Ectodermal cell (in vitro differentiated cells): ENCODE results near the gene PRELID3B.

ENCODE experiments used
- H3K27ac ChIP-seq: 2 replicates; pipeline ENCODE4 v1.7.0; 2013; ENCODE audit warnings: mild to moderate bottlenecking, low read depth, low read length; ENCODE audit not compliant: insufficient read depth, poor library complexity, severe bottlenecking
- H3K27me3 ChIP-seq: 2 replicates; pipeline ENCODE4 v1.7.0; 2013; ENCODE audit warnings: mild to moderate bottlenecking, low read length; ENCODE audit not compliant: insufficient read depth, control insufficient read depth, poor library complexity, severe bottlenecking
- H3K36me3 ChIP-seq: one replicate; pipeline ENCODE4 v1.7.0; 2013; ENCODE audit warnings: low read length; ENCODE audit not compliant: control insufficient read depth, insufficient read depth
- H3K4me1 ChIP-seq: one replicate; pipeline ENCODE4 v1.7.0; 2013; ENCODE audit warnings: low read length; ENCODE audit not compliant: control insufficient read depth, insufficient read depth
- H3K4me3 ChIP-seq: 2 replicates; pipeline ENCODE4 v1.7.0; 2013; ENCODE audit warnings: low read depth, low read length, control low read depth; ENCODE audit not compliant: insufficient read depth
- H3K9me3 ChIP-seq: 2 replicates; pipeline ENCODE4 v1.7.0; 2013; ENCODE audit warnings: mild to moderate bottlenecking, low read length, moderate library complexity; ENCODE audit not compliant: control insufficient read depth
- WGBS, 2 experiments: methylation state at CpG; one replicate each; pipeline ENCODE4 v1.1.7; 2013; ENCODE audit warnings: missing lambda C conversion rate in 2 of 2; 5-methylcytosine and 5-hydroxymethylcytosine counted together

Gene PRELID3B

GRCh38 chr20:59028812-59029211, 13.8 kb downstream of the PRELID3B start:
- Histone ChIP-seq H3K27me3 (no peaks in the 10 kb centered on the region), H3K9me3 (no peaks in the 10 kb centered on the region), H3K4me1 (peaks cover 7% of the 10 kb centered on the region), H3K4me3 (no peak overlapping the region), H3K36me3 (peaks cover 40% of the 10 kb centered on the region), H3K27ac (no peak overlapping the region)
- WGBS, 2 experiments: 72 to 74% methylated on average over 2 of the region's 2 CpGs

GRCh38 chr20:59027741-59028320, 14.8 kb downstream of the PRELID3B start:
- WGBS, 2 experiments: 82 to 84% methylated on average over 8 of the region's 8 CpGs
- Histone ChIP-seq H3K36me3 (peaks cover 42% of the 10 kb centered on the region), H3K9me3 (no peaks in the 10 kb centered on the region), H3K4me3 (no peak overlapping the region), H3K27ac (no peak overlapping the region), H3K4me1 (peaks cover 7% of the 10 kb centered on the region), H3K27me3 (no peaks in the 10 kb centered on the region)

GRCh38 chr20:59026904-59027740, 15.5 kb downstream of the PRELID3B start:
- no peaks in the 10 kb centered on the region for H3K27me3 ChIP-seq
- H3K9me3 ChIP-seq: no peaks in the 10 kb centered on the region
- peaks cover 42% of the 10 kb centered on the region for H3K36me3 ChIP-seq
- H3K4me1 ChIP-seq: peaks cover 7% of the 10 kb centered on the region
- 80 to 85% methylated on average over 5 of the region's 5 CpGs for WGBS, 2 experiments
- no peak overlapping the region for H3K27ac ChIP-seq
- H3K4me3 ChIP-seq: no peak overlapping the region

GRCh38 chr20:59025511-59025910, 17.1 kb downstream of the PRELID3B start:
- Histone ChIP-seq H3K27ac (no peak overlapping the region), H3K4me3 (no peak overlapping the region), H3K27me3 (no peaks in the 10 kb centered on the region), H3K4me1 (no peaks in the 10 kb centered on the region), H3K9me3 (no peaks in the 10 kb centered on the region), H3K36me3 (peaks cover 42% of the 10 kb centered on the region)
- 62 to 67% methylated on average over 4 of the region's 4 CpGs for WGBS, 2 experiments

GRCh38 chr20:59025086-59025485, 17.5 kb downstream of the PRELID3B start:
- no peaks in the 10 kb centered on the region for H3K27me3 ChIP-seq
- H3K9me3 ChIP-seq: no peaks in the 10 kb centered on the region
- WGBS, 2 experiments: 88 to 92% methylated on average over 2 of the region's 2 CpGs
- no peak overlapping the region for H3K4me3 ChIP-seq
- H3K36me3 ChIP-seq: peaks cover 40% of the 10 kb centered on the region
- no peaks in the 10 kb centered on the region for H3K4me1 ChIP-seq
- H3K27ac ChIP-seq: no peak overlapping the region

- WGBS, 2 experiments: 96% methylated on average over 24 of the region's 24 CpGs
- Histone ChIP-seq H3K9me3 (no peaks in the 10 kb centered on the region), H3K27ac (no peak overlapping the region), H3K36me3 (peaks cover 33% of the 10 kb centered on the region), H3K4me3 (no peak overlapping the region), H3K4me1 (no peaks in the 10 kb centered on the region), H3K27me3 (no peaks in the 10 kb centered on the region)
Observed at GRCh38 chr20:59024111-59024530, 18.5 kb downstream of the PRELID3B start.

- Histone ChIP-seq H3K27me3 (no peaks in the 10 kb centered on the region), H3K4me1 (no peaks in the 10 kb centered on the region), H3K36me3 (peaks cover 29% of the 10 kb centered on the region), H3K9me3 (no peaks in the 10 kb centered on the region), H3K4me3 (no peak overlapping the region), H3K27ac (no peak overlapping the region)
- WGBS, 2 experiments: 96 to 97% methylated on average over 13 of the region's 13 CpGs
Observed at GRCh38 chr20:59023616-59024015, 19.0 kb downstream of the PRELID3B start.

GRCh38 chr20:59022754-59023153, 19.8 kb downstream of the PRELID3B start:
- Histone ChIP-seq H3K4me3 (no peak overlapping the region), H3K36me3 (peaks cover 24% of the 10 kb centered on the region), H3K27ac (no peak overlapping the region), H3K4me1 (no peaks in the 10 kb centered on the region), H3K27me3 (no peaks in the 10 kb centered on the region), H3K9me3 (no peaks in the 10 kb centered on the region)
- 93 to 95% methylated on average over 15 of the region's 15 CpGs for WGBS, 2 experiments

- H3K4me3 ChIP-seq: no peak overlapping the region
- H3K4me1 ChIP-seq: no peaks in the 10 kb centered on the region
- no peaks in the 10 kb centered on the region for H3K27me3 ChIP-seq
- no peaks in the 10 kb centered on the region for H3K9me3 ChIP-seq
- peak overlapping the region; percentile 31 for H3K27ac ChIP-seq
- 41 to 47% methylated on average over 5 of the region's 5 CpGs for WGBS, 2 experiments
- peaks cover 24% of the 10 kb centered on the region for H3K36me3 ChIP-seq
Observed at GRCh38 chr20:59020938-59021551, 21.5 kb downstream of the PRELID3B start.

GRCh38 chr20:59019217-59019616, 23.4 kb downstream of the PRELID3B start, which contains the start of gene TUBB1:
Gene TUBB1 (plus strand): TSS chr20:59019429. CDS start chr20:59019523, 94 bp downstream.
- H3K4me1 ChIP-seq: no peaks in the 10 kb centered on the region
- WGBS, 2 experiments: 92 to 95% methylated on average over 5 of the region's 5 CpGs

More at GRCh38 chr20:59019217-59019616, 23.4 kb downstream of the PRELID3B start, which contains the start of gene TUBB1:
- Histone ChIP-seq H3K9me3 (no peaks in the 10 kb centered on the region), H3K36me3 (peaks cover 8% of the 10 kb centered on the region), H3K27me3 (no peaks in the 10 kb centered on the region), H3K4me3 (no peak within 1 kb of the TSS), H3K27ac (no peak within 1 kb of the TSS)
